NCI-H146 (cell line): ENCODE results near the gene MYLK3.
A peak's percentile ranks its signal among the peaks of the same experiment; 100 is the strongest.
"Not testable (repeated sequence)": the region's sequence is repeated elsewhere in the genome, so short reads cannot be mapped to it uniquely, and the experiment has no call there.

Experiments
- DNase-seq: peaks from one replicate; lab custom pipeline; 2025; lab: John Stamatoyannopoulos, UW

The MYLK3 gene

DNA sequence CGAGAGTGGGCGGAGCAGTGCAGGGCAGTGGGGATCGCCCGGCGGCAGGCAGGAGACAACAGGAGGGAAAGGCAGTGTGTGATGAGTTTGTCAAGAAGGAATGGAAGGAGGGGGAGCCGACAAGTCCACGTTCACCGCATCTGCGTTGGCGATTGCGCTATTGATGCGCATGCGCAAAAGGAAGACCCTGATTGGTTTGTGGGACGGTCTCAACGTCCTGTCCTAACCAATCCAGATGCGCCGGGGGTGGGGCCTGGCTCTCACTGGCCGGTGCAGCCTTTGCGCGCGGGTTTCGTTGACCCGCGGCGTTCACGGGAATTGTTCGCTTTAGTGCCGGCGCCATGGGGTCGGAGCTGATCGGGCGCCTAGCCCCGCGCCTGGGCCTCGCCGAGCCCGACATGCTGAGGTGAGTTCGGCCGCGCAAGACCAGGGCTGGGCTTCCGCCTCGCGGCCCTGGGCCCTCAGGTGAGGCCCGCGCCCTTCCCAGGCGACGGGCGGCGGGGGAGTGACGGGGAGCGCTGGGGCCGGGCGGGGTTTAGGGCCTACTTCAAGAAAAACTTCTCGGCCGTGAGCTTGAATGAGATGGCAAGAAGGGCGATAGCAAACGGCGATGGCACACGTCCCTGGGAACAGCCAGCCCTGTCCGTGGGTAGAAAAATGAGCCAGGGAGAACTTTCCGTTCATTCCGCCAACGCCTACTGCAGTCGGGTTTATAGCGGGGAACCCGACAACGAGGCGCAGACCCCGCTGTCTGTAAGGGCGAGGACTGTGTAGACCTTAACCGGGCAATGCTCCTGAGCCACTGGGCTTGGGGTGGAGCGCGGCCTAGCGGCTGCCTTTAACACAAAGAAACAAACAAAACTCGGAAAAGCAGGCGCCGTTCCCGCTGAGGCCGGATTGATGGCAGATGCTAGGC lies 58.5 kb downstream of the MYLK3 start, which contains the start of gene ORC6:
Gene ORC6, plus strand, starts transcription at position 295 of the 916 bp plus-strand sequence. Its CDS starts 47 bp downstream, at position 342.
- DNase-seq: peak; percentile 97

DNA sequence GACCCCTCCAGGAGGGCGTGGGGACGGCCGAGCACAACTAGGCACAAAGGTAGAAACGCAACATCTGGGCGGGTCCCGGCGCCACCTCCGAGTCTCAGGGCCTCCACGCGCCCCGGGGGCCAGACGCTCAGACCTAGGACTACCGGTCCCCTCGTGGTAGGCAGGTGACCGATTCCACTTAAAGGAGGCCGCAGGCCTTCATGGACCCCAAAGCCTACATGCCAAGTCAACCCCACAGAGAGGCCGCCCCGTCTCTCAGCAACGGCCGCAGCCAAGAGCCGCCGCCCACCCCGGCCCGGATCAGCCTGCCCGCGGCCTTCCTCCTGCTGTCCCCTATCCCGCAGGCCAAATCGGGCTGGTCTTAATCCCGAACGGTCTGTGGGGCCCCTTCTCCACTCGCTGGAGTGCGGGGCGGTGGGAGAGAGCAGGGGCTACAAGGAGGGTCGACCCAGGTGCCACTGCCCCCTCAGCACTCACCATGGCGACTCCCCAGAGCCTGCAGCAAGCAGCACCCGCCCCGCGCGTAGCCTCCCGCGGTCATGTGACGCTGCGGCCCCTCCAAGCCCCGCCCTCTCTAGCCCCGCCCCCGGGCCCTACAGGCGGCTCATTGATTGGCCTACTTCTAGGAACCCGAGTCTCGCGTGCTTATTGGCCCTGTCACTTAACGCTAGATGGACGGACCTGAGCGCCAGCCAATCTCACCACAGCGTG lies 59.3 kb downstream of the MYLK3 start, which contains the start of gene VPS35:
Gene VPS35, minus strand, starts transcription at position 525 of the 711 bp plus-strand sequence. Its CDS starts 45 bp downstream, at position 480.
- peak; percentile 97 for DNase-seq

DNA sequence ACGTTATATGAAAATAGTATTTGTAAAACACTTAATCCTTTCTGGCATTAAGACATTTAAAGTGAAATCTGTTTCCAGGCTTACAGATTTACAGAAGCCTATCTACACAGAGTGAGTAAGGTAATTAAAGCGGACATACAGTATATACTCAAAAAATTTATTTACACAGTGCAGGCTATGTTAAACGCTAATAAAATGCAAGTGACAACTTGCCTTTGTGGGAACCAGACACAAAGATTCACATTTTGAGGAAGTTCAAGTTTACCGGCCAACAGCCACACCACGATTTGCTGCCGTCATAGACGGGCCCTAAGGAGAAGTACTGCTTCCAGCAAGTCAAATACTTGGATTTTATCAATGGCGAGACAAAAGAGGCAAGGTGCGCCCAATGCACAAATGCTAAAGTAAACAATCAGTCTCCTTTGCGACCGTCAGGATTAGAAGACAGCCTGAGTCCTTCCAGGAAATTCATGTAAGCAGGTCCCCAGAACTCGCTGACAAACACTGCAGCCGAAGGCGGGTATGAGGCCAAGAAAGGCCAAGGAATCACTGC lies 60.0 kb downstream of the MYLK3 start:
- DNase-seq: no peak

DNA sequence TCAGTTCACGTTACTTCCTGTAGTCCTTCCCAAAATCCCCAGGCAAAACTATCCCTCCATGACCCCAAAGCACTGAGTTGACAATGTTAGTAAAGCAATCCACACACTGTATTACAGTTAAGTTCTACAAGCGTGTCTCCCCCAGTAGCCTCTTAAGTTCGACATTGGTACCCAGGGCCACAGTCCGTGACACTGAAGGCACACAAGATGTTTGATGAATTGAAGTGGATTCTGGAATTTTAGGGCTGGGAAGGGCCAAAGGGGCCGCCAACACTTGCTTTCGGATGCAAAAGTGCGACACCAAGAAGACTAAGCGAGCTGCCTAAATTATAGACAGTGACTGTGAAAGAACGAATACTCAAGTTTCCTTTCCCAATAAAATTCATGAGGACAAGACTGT lies 60.7 kb downstream of the MYLK3 start:
- DNase-seq: no peak

DNA sequence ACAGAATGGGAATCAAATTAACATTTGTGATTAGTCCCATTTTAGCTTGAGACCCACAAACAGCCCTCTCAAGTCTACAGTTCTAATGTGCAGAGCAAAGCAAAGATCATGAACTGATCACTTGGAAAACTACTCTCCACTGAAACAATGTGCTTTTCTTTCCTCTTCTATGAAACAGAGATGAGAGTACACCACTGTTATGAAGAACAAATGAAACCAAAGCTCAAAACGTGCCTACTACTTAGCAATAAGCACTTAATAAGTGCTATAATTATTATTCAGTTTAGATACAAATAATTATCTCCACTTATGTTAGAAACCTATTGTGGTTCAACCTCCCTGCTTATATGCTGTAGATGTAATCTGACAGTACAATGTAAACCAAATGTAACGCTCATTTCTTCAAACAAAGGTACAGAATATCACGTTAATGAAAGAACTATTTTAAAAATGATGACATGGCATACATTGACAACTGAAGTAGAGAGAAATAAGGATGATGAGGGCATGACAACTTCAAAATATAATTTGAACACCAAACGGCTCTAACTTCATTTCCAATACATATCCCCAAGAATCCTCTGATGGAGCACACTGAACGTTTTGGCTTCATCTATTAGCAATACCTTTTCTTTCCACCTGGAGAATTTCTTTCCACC lies 61.2 kb downstream of the MYLK3 start:
- no peak for DNase-seq

DNA sequence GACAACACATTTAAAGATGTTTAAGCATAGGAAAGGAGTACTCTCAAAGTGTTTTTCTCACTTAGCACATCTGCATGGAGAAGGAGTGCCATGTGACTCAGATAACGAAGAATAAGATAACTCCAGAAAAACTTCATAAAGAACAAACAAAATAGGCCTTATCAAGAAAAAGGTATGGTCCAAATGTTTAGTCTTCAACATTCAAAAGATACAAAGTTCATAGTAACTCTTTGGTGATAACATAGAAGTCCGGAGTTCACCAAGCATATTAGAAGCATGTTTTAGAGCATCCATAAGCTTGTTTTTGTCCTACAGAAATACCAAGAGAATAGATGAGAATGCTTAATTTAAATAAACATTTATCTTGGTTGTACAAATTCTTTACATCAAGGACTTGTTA lies 66.3 kb downstream of the MYLK3 start:
- DNase-seq: not testable (repeated sequence)

DNA sequence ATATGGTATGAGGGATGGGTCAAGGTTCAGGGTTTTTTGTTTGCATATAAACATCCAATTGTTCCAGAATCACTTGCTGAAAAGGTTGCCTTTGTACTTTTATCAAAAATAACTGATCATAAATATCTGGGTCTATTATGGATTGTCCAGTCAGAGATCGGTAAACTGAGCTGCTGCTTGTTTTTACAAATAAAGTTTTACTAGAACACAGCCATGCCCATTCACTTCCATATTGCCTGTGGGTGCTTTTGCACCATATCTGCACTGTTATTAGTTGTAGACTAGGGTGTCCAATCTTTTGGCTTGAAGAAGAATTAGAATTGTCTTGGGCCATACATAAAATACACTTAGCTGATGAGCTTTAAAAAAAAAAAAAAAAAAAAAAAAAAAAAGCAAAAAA lies 70.2 kb downstream of the MYLK3 start:
- not testable (repeated sequence) for DNase-seq

DNA sequence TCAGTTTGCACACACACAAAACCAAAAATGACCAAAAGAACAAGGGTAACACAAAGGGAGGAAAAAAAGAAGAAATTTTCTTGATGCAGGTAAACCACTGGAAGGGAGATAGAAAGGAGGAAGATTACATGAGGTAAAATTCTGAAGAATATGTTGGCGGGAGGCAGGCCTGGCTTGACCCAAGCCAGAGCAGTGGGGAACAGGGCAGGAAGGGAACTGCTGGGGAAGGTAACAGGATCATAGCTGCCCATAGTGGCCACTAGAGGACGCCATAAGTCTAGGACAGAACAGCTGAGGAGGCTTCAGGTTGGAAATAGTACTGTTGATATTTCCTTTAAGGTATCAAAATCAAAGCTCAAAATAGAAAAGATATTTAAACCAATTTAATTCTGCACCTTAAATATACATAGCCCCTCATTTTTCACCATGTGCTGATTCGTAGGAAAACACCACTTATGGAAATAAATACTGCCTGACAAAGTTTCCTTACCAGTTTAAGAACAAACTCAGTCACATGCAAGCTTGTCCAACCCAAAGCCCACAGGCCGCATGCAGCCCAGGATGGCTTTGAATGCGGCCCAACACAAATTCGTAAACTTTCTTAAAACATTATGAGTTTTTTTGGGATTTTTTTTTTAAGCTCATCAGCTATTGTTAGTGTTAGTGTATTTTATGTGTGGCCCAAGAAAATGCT lies 74.7 kb downstream of the MYLK3 start:
- DNase-seq: peak; percentile 35

DNA sequence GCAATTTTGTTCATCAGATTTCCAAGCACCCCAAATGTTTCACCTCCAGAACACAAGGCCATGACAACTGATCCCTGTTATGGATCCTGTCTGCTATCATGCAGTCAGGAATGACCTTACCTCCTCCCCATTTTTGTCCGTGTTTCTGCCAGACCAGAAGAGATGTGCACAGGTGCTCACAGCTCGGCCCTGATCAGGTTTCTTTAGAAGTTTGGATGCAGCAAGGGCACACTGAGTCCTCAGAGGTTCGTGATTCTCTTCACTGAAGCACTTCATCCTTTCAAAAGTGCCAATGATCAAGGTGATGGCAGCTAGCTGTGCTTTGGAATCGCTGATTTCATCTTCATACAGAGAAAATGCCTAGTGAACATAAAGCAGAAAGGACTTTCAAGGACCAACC lies 86.0 kb downstream of the MYLK3 start:
- no peak for DNase-seq

DNA sequence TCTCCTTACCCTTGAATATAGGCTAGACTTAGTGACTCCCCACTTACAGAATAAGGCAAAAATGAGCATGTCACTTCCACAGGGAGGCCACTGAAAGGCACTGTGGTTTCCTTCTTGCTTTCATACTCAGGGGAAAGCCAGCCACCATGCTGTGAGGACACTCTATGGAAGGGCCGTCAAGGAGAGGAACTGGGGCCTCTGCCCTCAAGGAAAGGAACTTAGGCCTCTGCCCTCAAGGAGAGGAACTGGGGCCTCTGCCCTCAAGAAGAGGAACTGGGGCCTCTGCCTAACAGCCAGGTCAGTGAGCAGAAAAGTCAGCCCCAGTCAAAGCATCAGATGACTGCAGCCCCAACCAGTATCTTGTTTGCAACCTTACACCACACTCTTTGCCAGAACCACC lies 89.2 kb downstream of the MYLK3 start:
- no peak for DNase-seq
